HepG2 (cell line): ENCODE measurements around the gene FITM1. TPM values are rescaled to one million over a fixed set of nuclear protein-coding genes. Genes with fewer than 3 reads are reported as not detected.

ENCODE experiments used
- ATAC-seq: fragments of 200-7000 bp; cut with Tn5 transposase; 3 replicates; pipeline ENCODE4 v1.9.1; 2020; ENCODE audit warnings: mild to moderate bottlenecking, moderate library complexity
- BruUV-seq: library from RNA; stranded (reverse); fragments of 400-500 nt; replicated peaks from 2 replicates; lab custom pipeline; 2021; lab: Mats Ljungman, UMichigan
- CTCF ChIA-PET: fragments of 300-600 bp; formaldehyde crosslinking; extraction: SDS; loops from one replicate; lab custom pipeline; 2021; ENCODE audit warnings: low total read pairs, inconsistent platforms, low intra/inter-chr PET ratio; lab: Yijun Ruan, JAX
- POLR2A ChIA-PET: fragments of 350-600 bp; sonication (Branson Sonifier 250); formaldehyde crosslinking; loops from one replicate; lab custom pipeline; 2020; ENCODE audit warnings: antibody characterized with exemption, inconsistent platforms; lab: Yijun Ruan, JAX
- DNase-seq: peaks from one replicate; pipeline ENCODE4 v3.0.0-alpha.2; 2015; ENCODE audit warnings: low spot score
- FAIRE-seq: peaks from 3 replicates; lab custom pipeline; 2011; peaks lifted over from hg19 to GRCh38; lab: Jason Lieb, UNC
- H2AFZ ChIP-seq: one replicate; pipeline ENCODE4 v1.6.1; 2011; ENCODE audit warnings: low read length, inconsistent platforms
- H3K27ac ChIP-seq: fragments of 300-600 bp; 3 replicates; pipeline ENCODE4 v1.8.0; 2011; ENCODE audit warnings: mixed run types, mild to moderate bottlenecking, mixed read lengths, low read length, inconsistent platforms; ENCODE audit not compliant: insufficient read depth; ENCODE audit errors: extremely low read length
- H3K27me3 ChIP-seq, 2 experiments: fragments of 200-600 bp in 1 of 2; 2 replicates in 1 of 2; 3 replicates in 1 of 2; pipeline versions ENCODE4 v1.6.0 to v1.8.0; 2011; ENCODE audit warnings: low read length in 2 of 2, mild to moderate bottlenecking in 2 of 2, moderate library complexity in 2 of 2, inconsistent platforms in 1 of 2; ENCODE audit not compliant: insufficient read depth in 2 of 2, control insufficient read depth in 1 of 2
- H3K36me3 ChIP-seq, 2 experiments: fragments of 200-600 bp in 1 of 2; replicated peaks in 1 of 2; 2 replicates in 1 of 2; 3 replicates in 1 of 2; pipeline versions ENCODE4 v1.5.1 to v1.8.0; 2011; ENCODE audit warnings: low read length in 2 of 2, inconsistent platforms in 1 of 2; ENCODE audit not compliant: insufficient read depth in 2 of 2, control insufficient read depth in 1 of 2
- H3K4me1 ChIP-seq: 2 replicates; pipeline ENCODE4 v1.5.1; 2012; ENCODE audit warnings: low read length, inconsistent platforms; ENCODE audit not compliant: insufficient read depth
- H3K4me2 ChIP-seq: 2 replicates; pipeline ENCODE4 v1.6.0; 2011; ENCODE audit warnings: low read depth, low read length, inconsistent platforms
- H3K4me3 ChIP-seq, 3 experiments: fragments of 200-600 bp in 1 of 3; sonication (generic), shearing (Covaris generic) in 1 of 3; replicated peaks in 1 of 3; 2 replicates each; pipeline ENCODE4 v1.5.1; 2011 to 2016; ENCODE audit warnings: low read length in 3 of 3, inconsistent platforms in 2 of 3, low read depth in 2 of 3, mild to moderate bottlenecking in 2 of 3, control low read depth in 1 of 3, mixed read lengths in 1 of 3; ENCODE audit not compliant: insufficient read depth in 1 of 3
- H3K79me2 ChIP-seq: one replicate; pipeline ENCODE4 v1.6.1; 2011; ENCODE audit warnings: low read length, inconsistent platforms; ENCODE audit not compliant: insufficient read depth
- H3K9ac ChIP-seq: 2 replicates; pipeline ENCODE4 v1.6.0; 2011; ENCODE audit warnings: mild to moderate bottlenecking, low read depth, low read length, inconsistent platforms; ENCODE audit not compliant: insufficient read depth
- H3K9me3 ChIP-seq: 2 replicates; pipeline ENCODE4 v1.5.1; 2012; ENCODE audit warnings: mild to moderate bottlenecking, low read length
- H4K20me1 ChIP-seq: 2 replicates; pipeline ENCODE4 v1.6.0; 2011; ENCODE audit warnings: inconsistent platforms, mild to moderate bottlenecking, low read length, moderate library complexity; ENCODE audit not compliant: insufficient read depth
- FOXC1 ChIP-seq: sonication (generic); formaldehyde crosslinking; IDR thresholded peaks from 2 replicates; pipeline ENCODE4 v1.8.0; 2022; ENCODE audit warnings: mild to moderate bottlenecking, missing genetic modification reagents, borderline replicate concordance
- ZNF563 ChIP-seq: sonication (generic); formaldehyde crosslinking; IDR thresholded peaks from 2 replicates; pipeline ENCODE4 v1.8.0; 2022; ENCODE audit warnings: mild to moderate bottlenecking, moderate library complexity, missing genetic modification reagents
- ZNF572 ChIP-seq: sonication (generic); formaldehyde crosslinking; IDR thresholded peaks from 2 replicates; pipeline ENCODE4 v1.5.1; 2020; ENCODE audit warnings: mild to moderate bottlenecking, missing genetic modification reagents
- WGBS: methylation state at CpG from one replicate; pipeline ENCODE4 v1.1.6; 2017; ENCODE audit warnings: low lambda C conversion rate; 5-methylcytosine and 5-hydroxymethylcytosine counted together
- in situ Hi-C: cut with HindIII; loops from 2 replicates; pipeline ENCODE4 v1.10.0; 2017; ENCODE audit warnings: low pct_unique_long_range_greater_than_20kb; ENCODE audit not compliant: extremely low pct_ligation_motif_present
- intact Hi-C: fragments of 100-400 bp; cut with micrococcal nuclease; formaldehyde crosslinking; loops from one replicate; pipeline ENCODE4 v1.10.0; 2022; ENCODE audit not compliant: unreplicated experiment
- polyA plus RNA-seq, 8 experiments: library from polyadenylated mRNA; depleted of rRNA in 3 of 8; stranded (reverse) in 7 of 8; unstranded in 1 of 8; fragments of >200 nt; fragmentation: Illumina TruSeq in 4 of 8; extraction: Trizol in 4 of 8; gene quantifications; 2 replicates each; pipeline versions ENCODE4 v1.2.1 to v1.2.3, GENCODE V29; 2011 to 2016; ENCODE audit warnings: low read depth in 4 of 8, missing spikeins in 1 of 8, mixed read lengths in 1 of 8; ENCODE audit not compliant: insufficient read depth in 1 of 8
- total RNA-seq, 5 experiments: library from RNA; depleted of rRNA; stranded (reverse); fragments of >200 nt; fragmentation: Illumina TruSeq; extraction: Trizol; gene quantifications; 2 replicates each; pipeline ENCODE4 v1.2.3, GENCODE V29; 2016; ENCODE audit warnings: low read depth in 1 of 5
- TF ChIP-seq, protein P1 (sequence below): sonication (generic); formaldehyde crosslinking; IDR thresholded peaks from 2 replicates; pipeline ENCODE4 v1.4.0; 2020; ENCODE audit warnings: missing genetic modification reagents, borderline replicate concordance

The FITM1 gene
- total and polyA plus RNA-seq, 2 of the 13 experiments (the other 11 are each of a cell fraction or from before 2014, with no cell fraction given), result 2.7 to 5.8 TPM

- H3K36me3 ChIP-seq, result peaks cover 30 to 40% of the 10 kb centered on the region in 2 experiments; a peak in 4 of 5 replicates
- TF ChIP-seq FOXC1 (CRISPR knock-in tag), result no peak
- TF ChIP-seq ZNF563 (CRISPR knock-in tag), result 0 out of 2 replicates have a peak, but pooled peaks have one; percentile 24
- TF ChIP-seq ZNF572 (CRISPR knock-in tag), result 0 out of 2 replicates have a peak, but pooled peaks have one; percentile 30
- TF ChIP-seq, protein P1, sequence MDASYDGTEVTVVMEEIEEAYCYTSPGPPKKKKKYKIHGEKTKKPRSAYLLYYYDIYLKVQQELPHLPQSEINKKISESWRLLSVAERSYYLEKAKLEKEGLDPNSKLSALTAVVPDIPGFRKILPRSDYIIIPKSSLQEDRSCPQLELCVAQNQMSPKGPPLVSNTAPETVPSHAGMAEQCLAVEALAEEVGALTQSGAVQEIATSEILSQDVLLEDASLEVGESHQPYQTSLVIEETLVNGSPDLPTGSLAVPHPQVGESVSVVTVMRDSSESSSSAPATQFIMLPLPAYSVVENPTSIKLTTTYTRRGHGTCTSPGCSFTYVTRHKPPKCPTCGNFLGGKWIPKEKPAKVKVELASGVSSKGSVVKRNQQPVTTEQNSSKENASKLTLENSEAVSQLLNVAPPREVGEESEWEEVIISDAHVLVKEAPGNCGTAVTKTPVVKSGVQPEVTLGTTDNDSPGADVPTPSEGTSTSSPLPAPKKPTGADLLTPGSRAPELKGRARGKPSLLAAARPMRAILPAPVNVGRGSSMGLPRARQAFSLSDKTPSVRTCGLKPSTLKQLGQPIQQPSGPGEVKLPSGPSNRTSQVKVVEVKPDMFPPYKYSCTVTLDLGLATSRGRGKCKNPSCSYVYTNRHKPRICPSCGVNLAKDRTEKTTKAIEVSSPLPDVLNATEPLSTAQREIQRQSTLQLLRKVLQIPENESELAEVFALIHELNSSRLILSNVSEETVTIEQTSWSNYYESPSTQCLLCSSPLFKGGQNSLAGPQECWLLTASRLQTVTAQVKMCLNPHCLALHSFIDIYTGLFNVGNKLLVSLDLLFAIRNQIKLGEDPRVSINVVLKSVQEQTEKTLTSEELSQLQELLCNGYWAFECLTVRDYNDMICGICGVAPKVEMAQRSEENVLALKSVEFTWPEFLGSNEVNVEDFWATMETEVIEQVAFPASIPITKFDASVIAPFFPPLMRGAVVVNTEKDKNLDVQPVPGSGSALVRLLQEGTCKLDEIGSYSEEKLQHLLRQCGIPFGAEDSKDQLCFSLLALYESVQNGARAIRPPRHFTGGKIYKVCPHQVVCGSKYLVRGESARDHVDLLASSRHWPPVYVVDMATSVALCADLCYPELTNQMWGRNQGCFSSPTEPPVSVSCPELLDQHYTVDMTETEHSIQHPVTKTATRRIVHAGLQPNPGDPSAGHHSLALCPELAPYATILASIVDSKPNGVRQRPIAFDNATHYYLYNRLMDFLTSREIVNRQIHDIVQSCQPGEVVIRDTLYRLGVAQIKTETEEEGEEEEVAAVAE (CRISPR knock-in tag), result no peak
- TF ChIP-seq, all 625 proteins: peak for 2
- ATAC-seq (no peak), DNase-seq (no peak), FAIRE-seq (no peak)
- H4K20me1 ChIP-seq, result no peaks in the 10 kb centered on the region
- no peak overlapping the region for H3K4me3 ChIP-seq
- H3K4me2 ChIP-seq, result no peak overlapping the region
- POLR2A ChIA-PET, result interaction anchor here (1.1 to 2.0 kb wide), 4 partner anchors 11 to 30 kb away, joined by 3 to 10 read pairs (median 4); partner anchors contain the start of genes EMC9, PSME1 and PSME2
- H3K4me1 ChIP-seq, result peaks cover 17% of the 10 kb centered on the region
- H3K27me3 ChIP-seq, result no peaks in the 10 kb centered on the region; a peak in 1 of 5 replicates
- in situ Hi-C loops, result no loop called here
- no peak overlapping the region for H2AFZ ChIP-seq
- H3K9ac ChIP-seq, result no peak overlapping the region
- CTCF ChIA-PET, result no interaction called here
- no TSS peak for BruUV-seq
- H3K79me2 ChIP-seq, result peaks cover 5% of the 10 kb centered on the region
- 92% methylated on average over 5 of the region's 5 CpGs for WGBS
- H3K27ac ChIP-seq, result no peak overlapping the region
- intact Hi-C loops, result no loop called here
- no peaks in the 10 kb centered on the region for H3K9me3 ChIP-seq
Observed at GRCh38 chr14:24165785-24166184, 35.3 kb downstream of the FITM1 start.
